Vagina (tissue), 2 donors: ENCODE data around the gene TMEM38B.

Experiments
- CTCF ChIP-seq, 3 experiments: fragments of 450-650 bp in 2 of 3; fragments of 200-600 bp in 1 of 3; sonication (generic) in 1 of 3; IDR thresholded peaks; one replicate each; pipeline ENCODE4 v1.5.1; 2017 to 2019; ENCODE audit warnings: antibody characterized with exemption in 3 of 3, mild to moderate bottlenecking in 2 of 3, moderate library complexity in 2 of 3
- POLR2A ChIP-seq, 2 donors: fragments of 450-650 bp; IDR thresholded peaks; one replicate each; pipeline ENCODE4 v1.6.1; 2017; ENCODE audit warnings: antibody characterized with exemption in 2 of 2, mild to moderate bottlenecking in 2 of 2, moderate library complexity in 2 of 2
- POLR2AphosphoS5 ChIP-seq, 2 donors: sonication (generic); formaldehyde crosslinking; IDR thresholded peaks; one replicate each; pipeline ENCODE4 v1.9.0; 2017; ENCODE audit warnings: antibody characterized with exemption in 2 of 2, mild to moderate bottlenecking in 2 of 2, low read depth in 1 of 2; ENCODE audit not compliant: insufficient read depth in 1 of 2

GRCh38 chr9:105757496-105758251 lies 63.3 kb downstream of the TMEM38B start:
- TF ChIP-seq CTCF (IDR thresholded peaks at IDR 0.05): no peak
- TF ChIP-seq POLR2AphosphoS5 (IDR thresholded peaks at IDR 0.05; ENCODE audit: insufficient read depth in 1 of 2, low read depth in 1 of 2): no peak
- no peak for TF ChIP-seq POLR2A (IDR thresholded peaks at IDR 0.05)
